ENCODE data around the gene RABGAP1L.

The RABGAP1L gene

GRCh38 chr1:174982971-174983689 lies 823.8 kb downstream of the RABGAP1L start:
- no peak for DNase-seq

GRCh38 chr1:174984952-174985351 lies 825.6 kb downstream of the RABGAP1L start:
- no peak for DNase-seq

GRCh38 chr1:174988539-174988938 lies 829.2 kb downstream of the RABGAP1L start:
- no peak for DNase-seq

- no peak for DNase-seq
Observed at GRCh38 chr1:174988986-174989385, 829.7 kb downstream of the RABGAP1L start.

GRCh38 chr1:174989536-174990220 lies 830.4 kb downstream of the RABGAP1L start:
- no peak for DNase-seq

- DNase-seq = no peak
Observed at GRCh38 chr1:174990382-174990999, 831.2 kb downstream of the RABGAP1L start.

- no peak for DNase-seq
Observed at GRCh38 chr1:174991473-174991872, 832.2 kb downstream of the RABGAP1L start.

GRCh38 chr1:174995121-174995520 lies 835.8 kb downstream of the RABGAP1L start:
- no peak for DNase-seq

GRCh38 chr1:174995916-174996315 lies 836.6 kb downstream of the RABGAP1L start:
- DNase-seq = no peak

GRCh38 chr1:174996476-174996875 lies 837.2 kb downstream of the RABGAP1L start:
- DNase-seq = no peak

- DNase-seq = no peak
Observed at GRCh38 chr1:174997041-174997440, 837.7 kb downstream of the RABGAP1L start.

GRCh38 chr1:174998569-174999215 lies 839.4 kb downstream of the RABGAP1L start:
- DNase-seq = peak; percentile 41

- peak; percentile 99 for DNase-seq
Observed at GRCh38 chr1:174999216-174999935, 840.1 kb downstream of the RABGAP1L start.

GRCh38 chr1:174999936-175000696 lies 840.8 kb downstream of the RABGAP1L start, which contains the start of gene CACYBP:
Gene CACYBP, plus strand, starts transcription at chr1:174999947. Its CDS starts 234 bp downstream, at chr1:175000181.
- DNase-seq = no peak

- DNase-seq = no peak
Observed at GRCh38 chr1:175000697-175001187, 841.4 kb downstream of the RABGAP1L start.

- DNase-seq = no peak
Observed at GRCh38 chr1:175002910-175003517, 843.7 kb downstream of the RABGAP1L start.

GRCh38 chr1:175003521-175003920 lies 844.2 kb downstream of the RABGAP1L start:
- no peak for DNase-seq

- DNase-seq = no peak
Observed at GRCh38 chr1:175005085-175005783, 845.9 kb downstream of the RABGAP1L start.

- DNase-seq = no peak
Observed at GRCh38 chr1:175009532-175009931, 850.2 kb downstream of the RABGAP1L start.

- DNase-seq = no peak
Observed at GRCh38 chr1:175013445-175013844, 854.1 kb downstream of the RABGAP1L start.

- DNase-seq = no peak
Observed at GRCh38 chr1:175015243-175015642, 855.9 kb downstream of the RABGAP1L start.
